ENCODE results near the gene IL3.

The IL3 gene

GRCh38 chr5:132104556-132104955 is 44.1 kb downstream of the IL3 start:
- TF ChIP-seq NFIC (IDR thresholded peaks at IDR 0.05) = no peak
- TF ChIP-seq MAX (IDR thresholded peaks at IDR 0.05) = no peak
- TF ChIP-seq FOXM1 (IDR thresholded peaks at IDR 0.05; ENCODE audit: borderline replicate concordance, low read depth) = no peak
- no peak for TF ChIP-seq TCF12 (IDR thresholded peaks at IDR 0.05; ENCODE audit: low read depth)
- TF ChIP-seq TAF1 (IDR thresholded peaks at IDR 0.05; ENCODE audit: low read depth) = no peak

DNA sequence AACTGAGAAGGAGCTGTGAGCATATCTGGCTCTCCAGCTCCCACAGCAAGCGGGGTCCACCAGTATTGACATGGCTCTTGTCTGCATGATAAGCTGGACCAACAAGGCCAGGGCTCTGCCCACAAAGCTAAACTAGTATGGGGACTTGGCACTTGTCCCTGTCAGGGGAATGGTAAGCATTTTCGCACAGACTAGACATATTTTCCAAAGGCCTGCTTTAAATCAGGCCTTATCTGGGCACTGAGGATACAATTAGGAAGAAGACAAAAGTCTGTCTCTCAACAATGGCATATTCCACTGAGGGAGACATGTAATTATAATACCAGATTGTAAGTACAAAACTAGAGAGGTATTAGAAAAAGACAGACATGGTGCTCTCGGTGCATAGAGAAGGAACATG is 45.2 kb downstream of the IL3 start:
- no peak for TF ChIP-seq TAF1 (IDR thresholded peaks at IDR 0.05; ENCODE audit: low read depth)
- TF ChIP-seq RAD21 (IDR thresholded peaks at IDR 0.05; ENCODE audit: low read depth) = no peak
- no peak for TF ChIP-seq NFIC (IDR thresholded peaks at IDR 0.05)
- TF ChIP-seq FOXM1 (IDR thresholded peaks at IDR 0.05; ENCODE audit: borderline replicate concordance, low read depth) = no peak

DNA sequence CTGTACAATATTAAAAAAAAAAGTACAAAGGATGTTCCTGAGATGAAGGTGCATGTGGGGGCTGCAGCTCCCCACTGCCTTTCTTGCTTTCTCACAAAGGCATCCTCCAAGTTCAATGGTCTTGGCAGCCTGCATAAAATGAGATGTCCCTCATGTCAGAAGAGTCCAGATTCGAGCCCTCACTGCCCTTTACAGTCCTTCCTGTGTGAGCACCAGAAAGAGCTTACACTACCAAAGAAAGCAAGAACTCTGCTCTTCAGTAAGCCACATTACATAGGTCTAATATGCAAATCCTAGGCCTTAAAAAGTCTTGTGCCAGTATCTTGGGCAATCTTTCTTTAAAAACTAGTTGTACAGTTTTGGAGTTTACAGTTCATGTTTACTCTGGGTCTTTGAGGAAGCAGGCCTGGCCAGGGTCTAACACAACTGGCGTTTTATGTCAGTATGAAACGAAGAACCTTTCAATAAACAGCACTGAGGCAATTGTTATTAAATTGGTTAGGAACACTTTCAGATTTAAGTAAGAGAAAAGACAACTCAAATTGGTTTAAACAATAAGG is 49.1 kb downstream of the IL3 start:
- no peak for TF ChIP-seq CREB1 (IDR thresholded peaks at IDR 0.05; ENCODE audit: low read depth)
- TF ChIP-seq USF1 (IDR thresholded peaks at IDR 0.05) = no peak
- no peak for TF ChIP-seq EGR1 (IDR thresholded peaks at IDR 0.05)
- no peak for TF ChIP-seq TAF1 (IDR thresholded peaks at IDR 0.05; ENCODE audit: low read depth)
- TF ChIP-seq YY1 (IDR thresholded peaks at IDR 0.05; ENCODE audit: low read depth) = no peak
- TF ChIP-seq NFIC (IDR thresholded peaks at IDR 0.05) = no peak
- no peak for TF ChIP-seq FOXM1 (IDR thresholded peaks at IDR 0.05; ENCODE audit: borderline replicate concordance, low read depth)
- TF ChIP-seq, protein P1, sequence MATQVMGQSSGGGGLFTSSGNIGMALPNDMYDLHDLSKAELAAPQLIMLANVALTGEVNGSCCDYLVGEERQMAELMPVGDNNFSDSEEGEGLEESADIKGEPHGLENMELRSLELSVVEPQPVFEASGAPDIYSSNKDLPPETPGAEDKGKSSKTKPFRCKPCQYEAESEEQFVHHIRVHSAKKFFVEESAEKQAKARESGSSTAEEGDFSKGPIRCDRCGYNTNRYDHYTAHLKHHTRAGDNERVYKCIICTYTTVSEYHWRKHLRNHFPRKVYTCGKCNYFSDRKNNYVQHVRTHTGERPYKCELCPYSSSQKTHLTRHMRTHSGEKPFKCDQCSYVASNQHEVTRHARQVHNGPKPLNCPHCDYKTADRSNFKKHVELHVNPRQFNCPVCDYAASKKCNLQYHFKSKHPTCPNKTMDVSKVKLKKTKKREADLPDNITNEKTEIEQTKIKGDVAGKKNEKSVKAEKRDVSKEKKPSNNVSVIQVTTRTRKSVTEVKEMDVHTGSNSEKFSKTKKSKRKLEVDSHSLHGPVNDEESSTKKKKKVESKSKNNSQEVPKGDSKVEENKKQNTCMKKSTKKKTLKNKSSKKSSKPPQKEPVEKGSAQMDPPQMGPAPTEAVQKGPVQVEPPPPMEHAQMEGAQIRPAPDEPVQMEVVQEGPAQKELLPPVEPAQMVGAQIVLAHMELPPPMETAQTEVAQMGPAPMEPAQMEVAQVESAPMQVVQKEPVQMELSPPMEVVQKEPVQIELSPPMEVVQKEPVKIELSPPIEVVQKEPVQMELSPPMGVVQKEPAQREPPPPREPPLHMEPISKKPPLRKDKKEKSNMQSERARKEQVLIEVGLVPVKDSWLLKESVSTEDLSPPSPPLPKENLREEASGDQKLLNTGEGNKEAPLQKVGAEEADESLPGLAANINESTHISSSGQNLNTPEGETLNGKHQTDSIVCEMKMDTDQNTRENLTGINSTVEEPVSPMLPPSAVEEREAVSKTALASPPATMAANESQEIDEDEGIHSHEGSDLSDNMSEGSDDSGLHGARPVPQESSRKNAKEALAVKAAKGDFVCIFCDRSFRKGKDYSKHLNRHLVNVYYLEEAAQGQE (IDR thresholded peaks at IDR 0.05; ENCODE audit: low read depth) = no peak
- TF ChIP-seq EP300 (IDR thresholded peaks at IDR 0.05; ENCODE audit: borderline replicate concordance) = no peak
- no peak for TF ChIP-seq ZBTB7A (IDR thresholded peaks at IDR 0.05; ENCODE audit: low read depth)
- TF ChIP-seq CEBPB (IDR thresholded peaks at IDR 0.05) = no peak
- TF ChIP-seq RAD21 (IDR thresholded peaks at IDR 0.05; ENCODE audit: low read depth) = no peak
- TF ChIP-seq MAX (IDR thresholded peaks at IDR 0.05) = no peak

- TF ChIP-seq NFIC (IDR thresholded peaks at IDR 0.05) (no peak), TEAD4 (IDR thresholded peaks at IDR 0.05) (no peak), TAF1 (IDR thresholded peaks at IDR 0.05; ENCODE audit: low read depth) (no peak), MAX (IDR thresholded peaks at IDR 0.05) (no peak), EP300 (IDR thresholded peaks at IDR 0.05; ENCODE audit: borderline replicate concordance) (no peak), CREB1 (IDR thresholded peaks at IDR 0.05; ENCODE audit: low read depth) (no peak), EGR1 (IDR thresholded peaks at IDR 0.05) (no peak), USF1 (IDR thresholded peaks at IDR 0.05) (no peak)
- TF ChIP-seq, protein P1 (IDR thresholded peaks at IDR 0.05; ENCODE audit: low read depth) = no peak
These were observed 49.7 kb downstream of the IL3 start for GRCh38 chr5:132110195-132110594.

GRCh38 chr5:132110930-132111329 is 50.5 kb downstream of the IL3 start:
- no peak for TF ChIP-seq CREB1 (IDR thresholded peaks at IDR 0.05; ENCODE audit: low read depth)
- no peak for TF ChIP-seq TAF1 (IDR thresholded peaks at IDR 0.05; ENCODE audit: low read depth)
- TF ChIP-seq EP300 (IDR thresholded peaks at IDR 0.05; ENCODE audit: borderline replicate concordance) = no peak
- no peak for TF ChIP-seq TEAD4 (IDR thresholded peaks at IDR 0.05)
- TF ChIP-seq FOXM1 (IDR thresholded peaks at IDR 0.05; ENCODE audit: borderline replicate concordance, low read depth) = no peak
- TF ChIP-seq EGR1 (IDR thresholded peaks at IDR 0.05) = no peak
- no peak for TF ChIP-seq NFIC (IDR thresholded peaks at IDR 0.05)
- no peak for TF ChIP-seq MAX (IDR thresholded peaks at IDR 0.05)
- TF ChIP-seq ZBTB7A (IDR thresholded peaks at IDR 0.05; ENCODE audit: low read depth) = no peak
- TF ChIP-seq YY1 (IDR thresholded peaks at IDR 0.05; ENCODE audit: low read depth) = no peak

DNA sequence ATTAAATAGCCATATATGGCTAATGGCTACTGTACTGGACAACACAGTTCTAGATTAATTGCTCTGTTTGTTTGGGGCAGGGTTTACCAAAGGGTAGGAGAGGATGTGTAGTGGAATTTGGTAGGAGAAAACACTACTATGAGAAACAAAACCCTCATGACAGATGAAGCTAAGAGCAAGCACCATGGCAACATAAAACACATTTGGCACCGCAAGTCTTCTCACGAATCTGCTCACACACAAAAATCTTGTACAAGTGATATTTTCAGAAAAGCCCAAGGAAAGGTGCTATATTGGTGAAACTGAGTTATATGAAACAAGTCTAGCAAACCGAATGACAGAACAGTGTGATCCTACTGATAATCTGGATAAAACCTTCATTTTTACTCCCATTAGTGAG is 51.7 kb downstream of the IL3 start:
- no peak for TF ChIP-seq TCF12 (IDR thresholded peaks at IDR 0.05; ENCODE audit: low read depth)
- no peak for TF ChIP-seq TEAD4 (IDR thresholded peaks at IDR 0.05)
- TF ChIP-seq EGR1 (IDR thresholded peaks at IDR 0.05) = no peak
- TF ChIP-seq YY1 (IDR thresholded peaks at IDR 0.05; ENCODE audit: low read depth) = no peak
- TF ChIP-seq EP300 (IDR thresholded peaks at IDR 0.05; ENCODE audit: borderline replicate concordance) = no peak
- no peak for TF ChIP-seq CREB1 (IDR thresholded peaks at IDR 0.05; ENCODE audit: low read depth)
- no peak for TF ChIP-seq CEBPB (IDR thresholded peaks at IDR 0.05)
- TF ChIP-seq RAD21 (IDR thresholded peaks at IDR 0.05; ENCODE audit: low read depth) = no peak
- TF ChIP-seq FOXM1 (IDR thresholded peaks at IDR 0.05; ENCODE audit: borderline replicate concordance, low read depth) = no peak
- TF ChIP-seq, protein P1 (IDR thresholded peaks at IDR 0.05; ENCODE audit: low read depth) = no peak
- no peak for TF ChIP-seq USF1 (IDR thresholded peaks at IDR 0.05)
- TF ChIP-seq ZBTB7A (IDR thresholded peaks at IDR 0.05; ENCODE audit: low read depth) = no peak
- no peak for TF ChIP-seq MAX (IDR thresholded peaks at IDR 0.05)

Data from Ishikawa (cell line).